Right ventricle myocardium inferior (tissue), 1 donor: ENCODE results near the gene NSG2. TPM values are rescaled to one million over a fixed set of nuclear protein-coding genes. Genes with fewer than 3 reads are reported as not detected.
"Not testable (repeated sequence)": the region's sequence is repeated elsewhere in the genome, so short reads cannot be mapped to it uniquely, and the experiment has no call there.

Experiments used
- ATAC-seq: fragments of 200-7000 bp; cut with Tn5 transposase; one replicate; pipeline ENCODE4 v1.9.1; 2020; ENCODE audit warnings: mild to moderate bottlenecking, moderate library complexity
- DNase-seq: peaks from one replicate; pipeline ENCODE4 v3.0.0; 2021; ENCODE audit errors: missing footprints
- intact Hi-C: fragments of 100-400 bp; cut with DNase I; formaldehyde crosslinking; loops from one replicate; pipeline ENCODE4 v1.11.0; 2022
- total RNA-seq: library from RNA; stranded (reverse); fragmentation: NEBNext Ultra II Directional; extraction: Animal tissue kit (Norgen Biotek cat#: 25700); gene quantifications from one replicate; pipeline ENCODE4 v1.2.1, GENCODE V29; 2021
- donor health status: DM: no; HTN: yes; CAD: no; lungs with severe emphysema.

Gene NSG2
- total RNA-seq, 1 donor from 2014 or later = 0.30 TPM

DNA sequence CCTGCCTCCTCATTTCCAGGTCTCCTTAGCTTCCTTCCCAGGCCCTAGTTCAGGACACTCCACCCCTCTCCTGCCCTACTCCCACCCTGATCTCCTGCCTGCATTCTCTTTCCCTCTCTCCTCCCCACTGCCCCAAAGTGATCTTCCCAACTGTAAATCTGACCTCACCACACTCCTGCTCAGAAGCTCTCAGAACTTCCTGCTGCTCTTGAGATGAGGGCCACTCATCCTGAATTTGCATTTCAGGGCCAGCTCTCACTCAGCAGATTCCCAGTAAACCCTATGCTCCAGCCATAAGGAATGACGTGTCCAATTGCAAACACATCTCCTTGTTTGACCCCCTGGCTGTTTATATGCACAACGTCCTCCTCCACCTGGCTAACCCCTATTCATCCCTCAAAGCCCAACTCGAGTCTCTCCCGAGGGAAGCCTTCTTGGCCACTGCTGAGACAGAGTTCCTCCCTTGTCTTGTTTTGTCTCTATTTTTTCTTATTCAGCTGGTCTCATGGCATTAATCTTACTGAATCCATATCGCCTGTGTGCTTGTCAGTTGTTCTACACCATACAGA is 95.0 kb downstream of the NSG2 start:
- intact Hi-C loops = no loop called here
- DNase-seq = no peak
- no peak for ATAC-seq

DNA sequence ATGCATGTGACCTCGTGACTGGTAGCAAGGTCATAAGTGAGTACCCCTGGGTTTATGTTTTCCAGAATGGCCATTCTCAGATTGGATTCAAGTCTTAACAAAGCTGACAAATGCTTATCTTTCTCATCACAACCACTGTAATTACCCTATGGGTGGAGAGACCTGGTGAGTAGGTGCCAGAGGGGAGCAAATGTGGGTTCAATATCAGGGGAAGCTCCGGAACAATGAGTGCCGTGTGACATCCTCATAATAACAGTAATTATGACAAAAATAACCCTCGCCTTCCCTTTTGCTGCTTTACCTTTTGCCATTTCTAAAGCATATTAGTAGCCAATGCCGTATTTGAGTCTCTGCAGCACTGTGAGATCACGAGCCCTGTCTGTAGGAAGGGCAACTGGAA is 95.9 kb downstream of the NSG2 start:
- intact Hi-C loops = no loop called here
- no peak for ATAC-seq
- no peak for DNase-seq

DNA sequence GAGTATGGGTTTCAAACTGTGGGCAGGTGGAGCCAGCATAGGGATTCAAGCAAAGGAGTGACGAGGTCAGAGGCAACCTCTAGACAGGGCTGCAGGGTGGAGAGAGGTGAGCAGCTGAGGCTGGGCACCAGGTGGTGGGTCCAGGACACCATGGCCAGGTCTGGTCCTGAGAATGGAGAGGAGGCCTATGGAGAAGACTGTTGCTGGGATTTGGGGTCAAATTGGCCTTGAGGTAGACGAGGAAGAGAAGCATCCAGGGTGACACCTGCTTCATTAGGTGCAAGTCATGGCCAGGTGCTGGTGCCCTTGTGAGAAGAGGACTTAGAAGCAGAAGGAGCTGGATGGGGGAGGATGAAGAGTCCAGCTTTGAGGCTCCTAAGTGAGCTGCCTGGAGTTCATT is 99.6 kb downstream of the NSG2 start:
- no peak for ATAC-seq
- intact Hi-C loops = no loop called here
- DNase-seq = no peak

DNA sequence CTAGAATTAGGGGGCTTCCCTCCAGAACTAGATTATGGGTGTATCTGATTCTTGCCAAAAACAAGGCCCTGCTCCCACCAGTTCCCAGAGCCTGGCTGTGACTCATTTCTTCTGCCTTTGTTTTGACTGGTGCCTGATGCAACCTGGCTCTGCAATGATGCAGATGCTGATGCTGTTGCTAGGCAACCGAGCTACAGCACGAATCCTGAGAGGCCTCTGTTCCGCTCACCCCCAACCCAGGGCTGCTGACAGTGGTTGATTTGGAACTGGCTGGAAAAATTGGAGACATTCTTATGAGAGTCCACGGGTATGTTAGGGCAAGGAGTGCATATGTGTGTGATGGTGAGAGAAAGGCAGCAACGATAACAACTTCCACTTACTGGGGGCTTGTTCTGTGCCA is 100.3 kb downstream of the NSG2 start:
- ATAC-seq = no peak
- DNase-seq = no peak
- intact Hi-C loops = no loop called here

DNA sequence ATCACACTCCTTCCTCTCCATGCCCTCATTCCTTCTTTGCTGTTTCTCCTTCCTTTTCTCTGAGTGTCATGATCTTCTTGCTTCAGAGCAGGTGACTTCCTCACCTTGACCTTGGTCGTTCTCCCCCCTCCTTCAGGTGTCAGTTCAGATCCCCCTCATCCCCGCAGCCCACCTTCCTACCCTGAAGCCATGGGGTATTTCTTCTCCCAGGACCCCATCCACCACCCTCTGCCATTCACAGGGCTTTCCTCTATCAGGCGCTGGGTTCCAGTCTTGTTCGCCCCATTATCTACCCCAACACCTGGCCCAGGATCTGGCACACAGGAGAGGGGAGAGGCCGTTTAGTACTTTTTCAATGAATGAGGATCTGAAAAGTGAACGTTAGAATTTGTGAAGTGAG is 101.0 kb downstream of the NSG2 start:
- intact Hi-C loops = no loop called here
- DNase-seq (no peak), ATAC-seq (no peak)

DNA sequence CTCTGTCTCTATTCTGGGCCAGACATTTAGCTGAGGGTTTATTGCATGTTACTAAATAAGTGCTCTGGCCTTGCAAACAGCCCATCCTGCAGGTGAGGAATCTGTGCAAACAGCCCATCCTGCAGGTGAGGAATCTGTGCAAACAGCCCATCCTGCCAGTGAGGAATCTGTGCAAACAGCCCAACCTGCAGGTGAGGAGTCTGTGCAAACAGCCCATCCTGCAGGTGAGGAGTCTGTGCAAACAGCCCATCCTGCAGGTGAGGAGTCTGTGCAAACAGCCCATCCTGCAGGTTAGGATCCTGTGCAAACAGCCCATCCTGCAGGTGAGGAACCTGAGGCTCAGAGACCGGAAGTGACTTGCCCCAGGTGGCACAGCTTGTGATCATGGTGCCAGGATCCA is 101.5 kb downstream of the NSG2 start:
- intact Hi-C loops, ATAC-seq, DNase-seq: not testable (repeated sequence)

DNA sequence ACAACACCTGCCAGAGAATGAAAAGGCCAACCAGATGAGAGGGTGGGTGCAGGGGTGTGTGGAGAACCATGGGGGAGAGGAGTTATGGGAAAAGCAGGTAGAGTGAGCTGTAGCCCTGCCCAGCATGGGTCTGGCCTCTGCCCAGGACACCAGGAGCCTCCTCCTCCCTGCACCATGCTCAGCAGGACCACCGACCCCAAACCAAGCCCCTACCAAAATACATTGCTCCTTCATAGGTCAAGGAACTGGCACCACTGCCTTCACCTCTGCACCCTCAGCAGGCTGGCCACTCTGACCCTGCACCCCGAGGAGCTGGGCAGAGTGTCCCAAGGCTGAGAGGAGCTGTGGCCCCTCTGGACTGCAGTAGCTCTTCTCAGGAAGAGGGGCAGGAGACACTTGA is 102.0 kb downstream of the NSG2 start:
- DNase-seq (no peak), ATAC-seq (no peak)
- intact Hi-C loops = no loop called here

DNA sequence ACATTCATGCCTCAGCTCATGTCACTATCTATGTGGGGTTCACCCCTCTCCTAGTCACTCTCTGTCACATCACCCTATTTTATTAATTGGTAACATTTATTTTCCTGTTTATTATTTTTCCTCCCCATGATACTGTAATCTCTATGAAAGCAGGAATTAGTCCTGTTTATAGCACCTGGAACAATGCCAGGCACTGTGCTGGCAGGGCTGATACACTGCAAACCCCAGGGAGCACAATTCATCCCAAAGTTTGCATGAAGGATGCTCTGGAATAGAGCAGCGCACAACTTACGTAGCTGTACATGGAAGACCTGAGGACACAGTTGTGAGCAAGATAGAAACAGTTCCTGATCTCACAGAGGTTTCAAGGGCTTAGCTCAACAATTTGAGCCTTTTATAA is 103.2 kb downstream of the NSG2 start:
- ATAC-seq (no peak), DNase-seq (no peak)
- intact Hi-C loops = no loop called here

DNA sequence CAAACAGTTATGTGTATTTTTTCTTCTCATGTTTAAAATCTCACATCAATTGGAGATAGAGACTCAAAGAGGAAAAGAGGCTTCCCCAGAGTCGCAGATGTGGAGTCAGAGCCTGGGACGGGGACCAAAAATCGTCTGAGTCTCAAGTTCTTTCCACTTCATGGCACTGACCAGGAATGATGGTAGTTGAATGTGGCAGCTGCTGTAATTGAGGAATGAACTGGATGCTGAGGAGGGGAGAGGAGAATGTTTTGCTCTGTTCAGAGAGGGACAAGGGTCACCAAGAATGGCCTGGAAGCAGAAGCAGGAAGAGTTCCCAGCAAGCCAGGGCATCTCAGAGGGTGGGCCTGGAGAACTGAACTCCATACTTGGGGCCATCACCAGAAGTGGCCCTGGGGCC is 103.9 kb downstream of the NSG2 start:
- ATAC-seq = no peak
- DNase-seq = no peak
- intact Hi-C loops = no loop called here

DNA sequence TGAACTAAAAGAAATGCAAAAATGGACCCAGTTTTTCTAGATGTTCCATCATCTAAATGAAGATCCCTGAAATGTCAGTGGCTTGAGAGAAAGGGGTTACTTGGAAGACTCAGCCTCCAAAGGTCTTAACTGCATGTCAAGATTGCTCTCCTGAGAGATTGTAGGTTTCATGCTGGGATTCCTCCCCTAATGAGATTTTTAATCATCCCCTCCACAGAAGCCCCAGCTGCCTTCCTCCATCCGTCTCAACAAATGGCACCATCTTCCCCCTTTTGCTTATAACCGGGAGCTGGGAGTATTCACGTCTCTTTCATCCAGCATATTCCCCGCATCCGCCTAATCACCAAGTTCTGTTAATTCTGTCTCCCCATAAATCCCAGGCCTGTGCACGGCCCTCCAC is 104.5 kb downstream of the NSG2 start:
- no peak for ATAC-seq
- no peak for DNase-seq
- intact Hi-C loops = no loop called here

DNA sequence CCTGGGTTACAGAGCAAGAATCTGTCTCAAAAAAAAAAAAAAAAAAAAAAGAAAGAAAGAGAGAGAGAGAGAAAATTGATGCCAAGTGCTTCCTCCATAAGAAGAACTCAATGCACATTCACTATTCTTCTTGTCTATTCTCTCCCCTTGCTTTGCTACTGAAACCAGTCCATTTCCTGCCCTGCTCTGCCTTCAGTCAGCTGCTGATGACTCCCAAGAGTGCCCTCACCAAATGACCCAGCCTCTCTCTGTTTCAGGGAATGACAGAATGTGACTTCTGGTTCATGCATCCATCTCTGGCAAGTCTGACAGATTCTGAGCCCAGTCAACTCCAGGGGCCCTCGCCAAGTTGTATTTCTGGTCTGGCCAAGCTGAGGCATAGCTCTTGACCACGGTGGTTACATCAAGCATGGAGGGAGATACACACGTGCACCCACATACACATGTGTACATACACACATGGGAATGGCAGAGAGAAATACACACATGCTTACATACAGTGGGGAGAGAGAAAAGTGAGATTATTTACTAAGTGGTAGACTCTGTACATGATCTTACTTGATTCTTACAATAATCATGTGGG is 106.2 kb downstream of the NSG2 start:
- ATAC-seq (peak; percentile 48), DNase-seq (no peak)
- intact Hi-C loops = no loop called here

DNA sequence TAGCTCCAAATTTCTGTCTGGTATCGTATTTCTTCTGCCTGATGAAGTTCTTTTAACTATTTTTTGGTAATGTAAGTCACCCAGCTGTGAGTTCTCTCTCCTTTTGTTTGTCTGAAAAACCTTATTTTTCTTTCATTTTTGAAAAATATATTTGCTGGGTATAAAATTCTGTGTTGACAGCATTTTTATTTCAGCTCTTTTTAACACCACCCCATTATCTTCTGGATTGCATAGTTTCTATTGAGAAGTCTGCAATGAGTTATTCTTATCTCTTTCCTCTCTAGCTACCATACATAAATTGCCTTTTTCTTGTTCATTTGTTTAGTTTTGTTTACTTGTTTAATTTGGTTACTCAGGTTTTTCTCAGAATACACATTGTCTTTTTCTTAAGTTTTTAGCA is 109.1 kb downstream of the NSG2 start:
- ATAC-seq = no peak
- intact Hi-C loops = no loop called here
- no peak for DNase-seq

DNA sequence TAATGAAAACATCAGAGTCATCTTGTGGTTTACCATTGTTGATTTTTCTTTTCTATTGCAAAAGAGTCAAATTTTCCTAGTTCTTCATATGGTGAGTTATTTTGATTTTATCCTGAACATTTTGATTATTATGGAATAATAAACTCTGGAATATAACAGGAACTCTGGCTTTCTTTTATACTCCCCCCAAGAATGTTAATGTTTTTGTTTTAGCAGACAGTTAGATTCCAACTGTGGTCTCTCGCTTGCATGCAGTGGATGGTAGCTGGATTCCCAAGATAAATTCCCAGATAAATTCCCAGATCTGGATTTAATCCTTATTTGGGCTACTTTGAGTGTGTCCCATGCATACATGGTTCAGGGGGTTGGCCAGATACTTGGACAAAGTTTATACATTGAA is 109.8 kb downstream of the NSG2 start:
- ATAC-seq (no peak), DNase-seq (no peak)
- intact Hi-C loops = no loop called here

DNA sequence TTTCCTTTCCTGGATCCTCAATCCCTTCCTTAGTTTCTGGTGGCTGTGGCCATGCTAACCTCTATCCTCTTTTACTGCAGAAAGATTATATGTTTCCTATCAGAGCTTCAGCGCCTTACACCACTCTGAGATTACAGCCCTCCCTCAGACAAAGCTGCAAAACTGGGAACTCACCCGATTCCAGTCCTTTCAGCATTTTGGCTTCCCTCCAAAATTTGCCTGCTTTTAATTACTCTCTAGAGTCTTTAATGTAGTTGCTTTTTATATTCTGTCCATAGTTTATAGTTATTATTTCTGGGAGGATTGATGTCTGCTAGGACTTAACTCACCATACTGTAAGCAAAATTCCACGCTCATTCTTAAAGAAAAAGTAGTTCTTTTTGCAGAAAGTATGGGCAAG is 110.2 kb downstream of the NSG2 start:
- no peak for DNase-seq
- intact Hi-C loops = no loop called here
- ATAC-seq = no peak

DNA sequence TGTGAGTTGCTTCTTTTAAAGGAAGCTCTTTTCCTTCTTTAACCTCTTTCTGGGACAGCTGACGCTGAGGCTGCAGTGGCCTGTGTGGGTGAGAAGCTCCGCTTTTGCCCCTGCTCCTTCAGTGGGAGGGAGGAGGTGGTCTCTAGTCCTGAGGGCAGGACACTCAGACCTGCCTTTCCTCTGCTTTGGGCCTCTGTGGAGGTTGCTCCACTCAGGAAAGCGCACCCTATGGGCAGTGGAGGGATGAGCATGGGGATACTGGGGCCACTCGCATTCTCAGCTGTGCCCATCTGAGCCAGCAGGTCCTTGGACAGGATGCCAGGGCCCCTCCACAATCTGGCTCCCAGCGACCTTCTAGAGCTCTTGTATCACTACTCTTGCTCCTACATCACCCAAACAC is 111.5 kb downstream of the NSG2 start:
- ATAC-seq (no peak), DNase-seq (no peak)
- intact Hi-C loops = no loop called here

Other genes with a start within 250 kb of the NSG2 start
- gene CPEB4, start 157.4 kb upstream of the NSG2 start, total RNA-seq = 116 TPM
- 0.16 TPM for gene C5orf47, start 56.5 kb upstream of the NSG2 start, total RNA-seq